Measurements from ENCODE around the gene CEP131.

The CEP131 gene

GRCh38 chr17:81245665-81246342 lies 23.0 kb upstream of the CEP131 start:
- H3K4me3 ChIP-seq (ENCODE audit: low read length in 2 of 2): no peak overlapping the region
- no peaks in the 10 kb centered on the region for H3K27me3 ChIP-seq (ENCODE audit: control insufficient read depth in 2 of 2, insufficient read depth in 2 of 2, low read length in 2 of 2)
- H3K27ac ChIP-seq (ENCODE audit: low read depth in 2 of 2, low read length in 2 of 2): no peak overlapping the region
- H3K9me3 ChIP-seq (ENCODE audit: control insufficient read depth in 2 of 2, low read length in 2 of 2): no peaks in the 10 kb centered on the region
- H3K4me1 ChIP-seq (ENCODE audit: control insufficient read depth in 2 of 2, insufficient read depth in 2 of 2, low read length in 2 of 2): peaks cover 6 to 9% of the 10 kb centered on the region in 2 donors
- H3K9ac ChIP-seq (ENCODE audit: low read depth in 1 of 2, low read length in 2 of 2): no peak overlapping the region
- peaks cover 4 to 20% of the 10 kb centered on the region in 2 donors for H3K36me3 ChIP-seq (ENCODE audit: control insufficient read depth in 2 of 2, insufficient read depth in 2 of 2, low read length in 2 of 2)

GRCh38 chr17:81245024-81245664 lies 22.4 kb upstream of the CEP131 start:
- no peaks in the 10 kb centered on the region for H3K27me3 ChIP-seq (ENCODE audit: control insufficient read depth in 2 of 2, insufficient read depth in 2 of 2, low read length in 2 of 2)
- H3K9ac ChIP-seq (ENCODE audit: low read depth in 1 of 2, low read length in 2 of 2): no peak overlapping the region
- no peak overlapping the region for H3K27ac ChIP-seq (ENCODE audit: low read depth in 2 of 2, low read length in 2 of 2)
- peaks cover 2 to 4% of the 10 kb centered on the region in 2 donors for H3K4me1 ChIP-seq (ENCODE audit: control insufficient read depth in 2 of 2, insufficient read depth in 2 of 2, low read length in 2 of 2)
- H3K4me3 ChIP-seq (ENCODE audit: low read length in 2 of 2): no peak overlapping the region
- H3K36me3 ChIP-seq (ENCODE audit: control insufficient read depth in 2 of 2, insufficient read depth in 2 of 2, low read length in 2 of 2): peaks cover 4 to 16% of the 10 kb centered on the region in 2 donors
- no peaks in the 10 kb centered on the region for H3K9me3 ChIP-seq (ENCODE audit: control insufficient read depth in 2 of 2, low read length in 2 of 2)

- Histone ChIP-seq H3K9me3 (ENCODE audit: control insufficient read depth in 2 of 2, low read length in 2 of 2) (no peaks in the 10 kb centered on the region), H3K27ac (ENCODE audit: low read depth in 2 of 2, low read length in 2 of 2) (no peak overlapping the region), H3K36me3 (ENCODE audit: control insufficient read depth in 2 of 2, insufficient read depth in 2 of 2, low read length in 2 of 2) (peaks cover 3 to 11% of the 10 kb centered on the region in 2 donors), H3K9ac (ENCODE audit: low read depth in 1 of 2, low read length in 2 of 2) (no peak overlapping the region), H3K27me3 (ENCODE audit: control insufficient read depth in 2 of 2, insufficient read depth in 2 of 2, low read length in 2 of 2) (no peaks in the 10 kb centered on the region), H3K4me1 (ENCODE audit: control insufficient read depth in 2 of 2, insufficient read depth in 2 of 2, low read length in 2 of 2) (peaks cover 5 to 7% of the 10 kb centered on the region in 2 donors), H3K4me3 (ENCODE audit: low read length in 2 of 2) (no peak overlapping the region)
Observed at GRCh38 chr17:81244358-81245023, 21.7 kb upstream of the CEP131 start.

- Histone ChIP-seq H3K9me3 (ENCODE audit: control insufficient read depth in 2 of 2, low read length in 2 of 2) (no peaks in the 10 kb centered on the region), H3K9ac (ENCODE audit: low read depth in 1 of 2, low read length in 2 of 2) (no peak overlapping the region), H3K36me3 (ENCODE audit: control insufficient read depth in 2 of 2, insufficient read depth in 2 of 2, low read length in 2 of 2) (peaks cover 2 to 9% of the 10 kb centered on the region in 2 donors), H3K4me1 (ENCODE audit: control insufficient read depth in 2 of 2, insufficient read depth in 2 of 2, low read length in 2 of 2) (peaks cover 5 to 7% of the 10 kb centered on the region in 2 donors), H3K27ac (ENCODE audit: low read depth in 2 of 2, low read length in 2 of 2) (no peak overlapping the region), H3K4me3 (ENCODE audit: low read length in 2 of 2) (no peak overlapping the region), H3K27me3 (ENCODE audit: control insufficient read depth in 2 of 2, insufficient read depth in 2 of 2, low read length in 2 of 2) (no peaks in the 10 kb centered on the region)
Observed at GRCh38 chr17:81243333-81243664, 20.5 kb upstream of the CEP131 start.

DNA sequence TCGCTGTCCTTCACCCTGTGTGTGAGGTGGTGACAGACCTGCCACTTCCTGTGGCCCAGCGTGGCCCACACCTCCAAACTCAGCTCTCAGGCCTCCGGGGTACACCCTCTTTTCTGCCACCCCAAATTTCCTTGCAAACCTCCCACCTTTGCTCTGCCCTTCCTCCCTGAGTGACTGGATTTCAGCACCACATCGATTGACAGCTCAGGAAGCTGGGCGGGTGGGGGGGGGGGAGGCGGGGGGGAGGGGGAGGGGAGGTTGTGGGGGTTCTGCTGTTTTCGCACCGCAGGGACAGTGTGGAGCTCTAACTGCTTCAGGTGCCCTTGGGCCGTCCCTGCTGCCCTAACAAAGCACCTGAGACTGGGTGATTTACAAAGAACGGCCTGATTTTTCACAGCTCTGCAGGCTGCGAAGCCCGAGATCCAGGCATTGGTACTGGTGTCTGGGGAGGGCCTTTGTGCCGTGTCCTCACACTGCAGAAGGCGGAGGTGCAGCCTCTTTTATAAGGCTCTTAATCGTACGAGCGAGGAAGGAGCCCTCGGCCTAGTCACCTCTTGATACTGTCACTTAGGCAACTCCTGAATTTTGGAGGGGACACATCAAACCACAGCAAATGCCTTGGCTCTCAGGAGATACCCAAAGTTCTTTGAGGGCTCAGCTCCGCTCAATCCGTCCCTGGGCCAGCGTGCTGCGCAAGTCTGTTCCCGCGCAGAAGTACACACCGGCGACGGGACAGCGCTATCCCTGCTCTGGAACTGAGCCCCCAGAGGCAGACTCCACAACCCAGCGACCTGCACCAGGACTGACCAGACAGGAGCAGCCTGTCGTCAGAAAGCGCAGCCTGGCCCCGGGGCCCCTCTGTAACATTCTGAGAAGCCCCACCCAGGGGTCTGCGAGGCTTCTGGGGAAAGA lies 19.9 kb upstream of the CEP131 start:
- no peak overlapping the region for H3K4me3 ChIP-seq (ENCODE audit: low read length in 2 of 2)
- H3K27ac ChIP-seq (ENCODE audit: low read depth in 2 of 2, low read length in 2 of 2): no peak overlapping the region
- H3K27me3 ChIP-seq (ENCODE audit: control insufficient read depth in 2 of 2, insufficient read depth in 2 of 2, low read length in 2 of 2): no peaks in the 10 kb centered on the region
- peaks cover 11 to 12% of the 10 kb centered on the region in 2 donors for H3K4me1 ChIP-seq (ENCODE audit: control insufficient read depth in 2 of 2, insufficient read depth in 2 of 2, low read length in 2 of 2)
- no peak overlapping the region for H3K9ac ChIP-seq (ENCODE audit: low read depth in 1 of 2, low read length in 2 of 2)
- H3K9me3 ChIP-seq (ENCODE audit: control insufficient read depth in 2 of 2, low read length in 2 of 2): no peaks in the 10 kb centered on the region
- peaks cover 2 to 9% of the 10 kb centered on the region in 2 donors for H3K36me3 ChIP-seq (ENCODE audit: control insufficient read depth in 2 of 2, insufficient read depth in 2 of 2, low read length in 2 of 2)

- no peak overlapping the region for H3K4me3 ChIP-seq (ENCODE audit: low read length in 2 of 2)
- H3K4me1 ChIP-seq (ENCODE audit: control insufficient read depth in 2 of 2, insufficient read depth in 2 of 2, low read length in 2 of 2): peaks cover 15 to 16% of the 10 kb centered on the region in 2 donors
- H3K27me3 ChIP-seq (ENCODE audit: control insufficient read depth in 2 of 2, insufficient read depth in 2 of 2, low read length in 2 of 2): no peaks in the 10 kb centered on the region
- peaks cover 2 to 8% of the 10 kb centered on the region in 2 donors for H3K36me3 ChIP-seq (ENCODE audit: control insufficient read depth in 2 of 2, insufficient read depth in 2 of 2, low read length in 2 of 2)
- no peak overlapping the region for H3K27ac ChIP-seq (ENCODE audit: low read depth in 2 of 2, low read length in 2 of 2)
- no peaks in the 10 kb centered on the region for H3K9me3 ChIP-seq (ENCODE audit: control insufficient read depth in 2 of 2, low read length in 2 of 2)
- H3K9ac ChIP-seq (ENCODE audit: low read depth in 1 of 2, low read length in 2 of 2): no peak overlapping the region
Observed at GRCh38 chr17:81241648-81242420, 19.1 kb upstream of the CEP131 start.

DNA sequence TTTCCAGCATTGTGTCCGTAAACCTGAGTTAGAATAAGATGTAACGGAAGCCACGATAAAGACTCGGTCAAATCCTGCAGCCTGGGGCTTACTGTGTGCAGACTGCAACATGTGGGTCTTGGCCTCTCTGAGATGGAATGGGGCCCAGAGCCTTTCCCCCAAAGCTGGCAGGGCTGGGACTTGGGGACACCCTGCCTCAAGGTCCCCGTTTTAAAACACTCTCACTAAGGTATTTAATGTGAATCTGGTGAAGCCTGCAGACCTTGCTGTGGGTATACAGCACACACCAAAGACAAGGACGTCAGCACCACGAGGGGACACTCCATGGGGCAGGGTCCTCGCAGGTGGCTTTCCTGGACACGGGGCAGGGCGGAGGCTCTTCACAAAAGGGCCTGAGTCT lies 18.4 kb upstream of the CEP131 start:
- H3K36me3 ChIP-seq (ENCODE audit: control insufficient read depth in 2 of 2, insufficient read depth in 2 of 2, low read length in 2 of 2): peaks cover 2 to 6% of the 10 kb centered on the region in 2 donors

DNA sequence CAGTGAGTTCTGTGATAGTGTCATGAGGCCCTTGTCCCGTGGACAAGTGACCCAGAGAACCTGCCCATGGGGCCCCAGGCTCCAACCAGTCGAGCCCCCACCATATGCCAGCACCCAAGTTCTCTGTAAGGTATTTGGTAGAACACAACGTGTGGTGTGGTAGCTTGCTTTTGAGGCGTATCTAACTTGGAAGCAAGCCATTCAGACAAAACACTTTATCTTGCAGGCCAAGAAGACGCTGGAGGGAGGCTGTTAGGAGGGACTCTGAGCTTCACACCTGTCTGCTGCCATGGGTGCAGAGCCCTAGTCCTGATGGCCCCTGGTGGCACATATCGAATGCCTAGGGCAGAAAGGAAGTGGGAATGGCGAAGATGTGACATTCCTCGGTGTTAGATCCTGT lies 18.0 kb upstream of the CEP131 start:
- no peak overlapping the region for H3K27ac ChIP-seq (ENCODE audit: low read depth in 2 of 2, low read length in 2 of 2)
- no peaks in the 10 kb centered on the region for H3K27me3 ChIP-seq (ENCODE audit: control insufficient read depth in 2 of 2, insufficient read depth in 2 of 2, low read length in 2 of 2)
- H3K4me3 ChIP-seq (ENCODE audit: low read length in 2 of 2): no peak overlapping the region
- H3K36me3 ChIP-seq (ENCODE audit: control insufficient read depth in 2 of 2, insufficient read depth in 2 of 2, low read length in 2 of 2): peaks cover 0 to 6% of the 10 kb centered on the region in 2 donors
- no peaks in the 10 kb centered on the region for H3K9me3 ChIP-seq (ENCODE audit: control insufficient read depth in 2 of 2, low read length in 2 of 2)
- no peak overlapping the region for H3K9ac ChIP-seq (ENCODE audit: low read depth in 1 of 2, low read length in 2 of 2)
- peaks cover 15 to 16% of the 10 kb centered on the region in 2 donors for H3K4me1 ChIP-seq (ENCODE audit: control insufficient read depth in 2 of 2, insufficient read depth in 2 of 2, low read length in 2 of 2)

More for the DNA sequence above, 18.4 kb upstream of the CEP131 start:
- no peaks in the 10 kb centered on the region for H3K27me3 ChIP-seq (ENCODE audit: control insufficient read depth in 2 of 2, insufficient read depth in 2 of 2, low read length in 2 of 2)
- H3K4me1 ChIP-seq (ENCODE audit: control insufficient read depth in 2 of 2, insufficient read depth in 2 of 2, low read length in 2 of 2): peaks cover 15 to 16% of the 10 kb centered on the region in 2 donors
- no peak overlapping the region for H3K4me3 ChIP-seq (ENCODE audit: low read length in 2 of 2)
- H3K9me3 ChIP-seq (ENCODE audit: control insufficient read depth in 2 of 2, low read length in 2 of 2): no peaks in the 10 kb centered on the region
- no peak overlapping the region for H3K27ac ChIP-seq (ENCODE audit: low read depth in 2 of 2, low read length in 2 of 2)
- no peak overlapping the region for H3K9ac ChIP-seq (ENCODE audit: low read depth in 1 of 2, low read length in 2 of 2)

Data from mucosa of rectum (tissue), 2 donors.